Measurements from ENCODE around the gene LIMA1. TPM values are rescaled to one million over a fixed set of nuclear protein-coding genes. Genes with fewer than 3 reads are reported as not detected.
A peak's percentile ranks its signal among the peaks of the same experiment; 100 is the strongest.

LIMA1 gene
- total and polyA plus RNA-seq, 9 of the 15 experiments (the other 6 are each of a cell fraction or from before 2014, with no cell fraction given) = 20.2 to 37.8 (median 27.3) TPM

DNA sequence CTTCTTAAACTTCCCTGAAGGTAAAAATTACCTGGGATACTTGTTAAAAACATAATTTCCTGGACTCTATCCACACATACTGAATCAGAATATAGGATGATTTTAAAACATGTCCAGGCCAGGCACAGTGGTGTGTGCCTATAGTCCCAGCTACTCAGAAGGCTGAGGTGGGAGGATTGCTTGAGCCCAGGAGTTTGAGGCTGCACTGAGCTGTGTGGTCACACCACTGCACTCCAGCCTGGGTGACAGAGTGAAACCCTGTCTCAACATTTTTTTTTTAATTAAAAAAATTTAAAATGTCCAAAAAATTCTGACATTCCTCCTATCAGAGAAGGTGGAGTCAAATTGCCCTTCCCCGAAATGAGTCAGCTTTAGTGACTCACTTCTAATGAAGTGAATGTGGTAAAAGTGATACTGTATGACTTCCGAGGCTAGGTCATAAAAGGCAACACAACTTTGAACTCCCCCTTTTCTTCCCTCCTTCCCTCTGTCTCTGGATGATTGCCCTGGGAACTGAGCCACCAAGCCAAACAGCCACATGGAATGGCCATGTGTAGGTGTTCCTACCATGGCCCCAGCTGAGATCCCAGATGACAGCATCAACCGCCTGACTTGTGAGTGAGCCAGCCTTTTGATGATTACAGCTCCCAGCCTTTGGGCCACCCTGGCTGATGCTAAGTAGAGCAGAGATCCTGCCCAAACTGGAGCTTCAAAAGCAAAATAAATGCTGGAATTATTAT lies 36.3 kb downstream of the LIMA1 start (continued):
- TF ChIP-seq, protein P1, sequence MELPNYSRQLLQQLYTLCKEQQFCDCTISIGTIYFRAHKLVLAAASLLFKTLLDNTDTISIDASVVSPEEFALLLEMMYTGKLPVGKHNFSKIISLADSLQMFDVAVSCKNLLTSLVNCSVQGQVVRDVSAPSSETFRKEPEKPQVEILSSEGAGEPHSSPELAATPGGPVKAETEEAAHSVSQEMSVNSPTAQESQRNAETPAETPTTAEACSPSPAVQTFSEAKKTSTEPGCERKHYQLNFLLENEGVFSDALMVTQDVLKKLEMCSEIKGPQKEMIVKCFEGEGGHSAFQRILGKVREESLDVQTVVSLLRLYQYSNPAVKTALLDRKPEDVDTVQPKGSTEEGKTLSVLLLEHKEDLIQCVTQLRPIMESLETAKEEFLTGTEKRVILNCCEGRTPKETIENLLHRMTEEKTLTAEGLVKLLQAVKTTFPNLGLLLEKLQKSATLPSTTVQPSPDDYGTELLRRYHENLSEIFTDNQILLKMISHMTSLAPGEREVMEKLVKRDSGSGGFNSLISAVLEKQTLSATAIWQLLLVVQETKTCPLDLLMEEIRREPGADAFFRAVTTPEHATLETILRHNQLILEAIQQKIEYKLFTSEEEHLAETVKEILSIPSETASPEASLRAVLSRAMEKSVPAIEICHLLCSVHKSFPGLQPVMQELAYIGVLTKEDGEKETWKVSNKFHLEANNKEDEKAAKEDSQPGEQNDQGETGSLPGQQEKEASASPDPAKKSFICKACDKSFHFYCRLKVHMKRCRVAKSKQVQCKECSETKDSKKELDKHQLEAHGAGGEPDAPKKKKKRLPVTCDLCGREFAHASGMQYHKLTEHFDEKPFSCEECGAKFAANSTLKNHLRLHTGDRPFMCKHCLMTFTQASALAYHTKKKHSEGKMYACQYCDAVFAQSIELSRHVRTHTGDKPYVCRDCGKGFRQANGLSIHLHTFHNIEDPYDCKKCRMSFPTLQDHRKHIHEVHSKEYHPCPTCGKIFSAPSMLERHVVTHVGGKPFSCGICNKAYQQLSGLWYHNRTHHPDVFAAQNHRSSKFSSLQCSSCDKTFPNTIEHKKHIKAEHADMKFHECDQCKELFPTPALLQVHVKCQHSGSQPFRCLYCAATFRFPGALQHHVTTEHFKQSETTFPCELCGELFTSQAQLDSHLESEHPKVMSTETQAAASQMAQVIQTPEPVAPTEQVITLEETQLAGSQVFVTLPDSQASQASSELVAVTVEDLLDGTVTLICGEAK (IDR thresholded peaks at IDR 0.05) = no peak
- TF ChIP-seq, protein P1 (CRISPR knock-in tag; IDR thresholded peaks at IDR 0.05) = no peak
- peak; percentile 68 for TF ChIP-seq TCF3 (CRISPR knock-in tag; IDR thresholded peaks at IDR 0.05)
- TF ChIP-seq MEF2D (tag; conservative IDR thresholded peaks at IDR 0.05; ENCODE audit: low read depth) = no peak
- TF ChIP-seq ZFX (CRISPR knock-in tag; IDR thresholded peaks at IDR 0.05) = no peak
- no peak for TF ChIP-seq ATF1 (CRISPR knock-in tag; IDR thresholded peaks at IDR 0.05)
- 0 out of 2 replicates have a peak, but pooled peaks have one; percentile 38 for TF ChIP-seq ATF1 (tag; IDR thresholded peaks at IDR 0.05)
- no peak for TF ChIP-seq ZNF146 (CRISPR knock-in tag; IDR thresholded peaks at IDR 0.05; ENCODE audit: unreplicated experiment)
- no peak for TF ChIP-seq ZSCAN32 (CRISPR knock-in tag; IDR thresholded peaks at IDR 0.05)
- TF ChIP-seq NCOA4 (IDR thresholded peaks at IDR 0.05; ENCODE audit: partially characterized antibody) = no peak
- TF ChIP-seq, protein P2, sequence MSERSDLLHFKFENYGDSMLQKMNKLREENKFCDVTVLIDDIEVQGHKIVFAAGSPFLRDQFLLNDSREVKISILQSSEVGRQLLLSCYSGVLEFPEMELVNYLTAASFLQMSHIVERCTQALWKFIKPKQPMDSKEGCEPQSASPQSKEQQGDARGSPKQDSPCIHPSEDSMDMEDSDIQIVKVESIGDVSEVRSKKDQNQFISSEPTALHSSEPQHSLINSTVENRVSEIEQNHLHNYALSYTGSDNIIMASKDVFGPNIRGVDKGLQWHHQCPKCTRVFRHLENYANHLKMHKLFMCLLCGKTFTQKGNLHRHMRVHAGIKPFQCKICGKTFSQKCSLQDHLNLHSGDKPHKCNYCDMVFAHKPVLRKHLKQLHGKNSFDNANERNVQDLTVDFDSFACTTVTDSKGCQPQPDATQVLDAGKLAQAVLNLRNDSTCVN (CRISPR knock-in tag; IDR thresholded peaks at IDR 0.05) = no peak
- TF ChIP-seq MTA3 (IDR thresholded peaks at IDR 0.05; ENCODE audit: borderline replicate concordance) = peak; percentile 64; the same call in 1 of the 2 replicates
- no peak for TF ChIP-seq PYGO2 (tag; IDR thresholded peaks at IDR 0.05)
- TF ChIP-seq FOXK1 (CRISPR knock-in tag; IDR thresholded peaks at IDR 0.05; ENCODE audit: borderline replicate concordance) = no peak
- TF ChIP-seq, protein P3, sequence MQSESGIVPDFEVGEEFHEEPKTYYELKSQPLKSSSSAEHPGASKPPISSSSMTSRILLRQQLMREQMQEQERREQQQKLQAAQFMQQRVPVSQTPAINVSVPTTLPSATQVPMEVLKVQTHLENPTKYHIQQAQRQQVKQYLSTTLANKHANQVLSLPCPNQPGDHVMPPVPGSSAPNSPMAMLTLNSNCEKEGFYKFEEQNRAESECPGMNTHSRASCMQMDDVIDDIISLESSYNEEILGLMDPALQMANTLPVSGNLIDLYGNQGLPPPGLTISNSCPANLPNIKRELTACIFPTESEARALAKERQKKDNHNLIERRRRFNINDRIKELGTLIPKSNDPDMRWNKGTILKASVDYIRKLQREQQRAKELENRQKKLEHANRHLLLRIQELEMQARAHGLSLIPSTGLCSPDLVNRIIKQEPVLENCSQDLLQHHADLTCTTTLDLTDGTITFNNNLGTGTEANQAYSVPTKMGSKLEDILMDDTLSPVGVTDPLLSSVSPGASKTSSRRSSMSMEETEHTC (IDR thresholded peaks at IDR 0.05) = no peak
- no peak for TF ChIP-seq SIX5 (IDR thresholded peaks at IDR 0.05; ENCODE audit: borderline replicate concordance in 1 of 2, insufficient read depth in 1 of 2, low read depth in 1 of 2, low read length in 2 of 2)
- no peak for TF ChIP-seq BCL6 (CRISPR knock-in tag; IDR thresholded peaks at IDR 0.05)
